Activated T-cell treated with anti-CD3 and anti-CD28 coated beads for 48 hours (primary cell): ENCODE results near the gene LCORL.
A peak's percentile ranks its signal among the peaks of the same experiment; 100 is the strongest.
"Not testable (repeated sequence)": the region's sequence is repeated elsewhere in the genome, so short reads cannot be mapped to it uniquely, and the experiment has no call there.

ENCODE experiments used
- DNase-seq: peaks from one replicate; pipeline ENCODE4 v3.0.0-alpha.2; 2020; ENCODE audit warnings: low read depth

The LCORL gene

DNA sequence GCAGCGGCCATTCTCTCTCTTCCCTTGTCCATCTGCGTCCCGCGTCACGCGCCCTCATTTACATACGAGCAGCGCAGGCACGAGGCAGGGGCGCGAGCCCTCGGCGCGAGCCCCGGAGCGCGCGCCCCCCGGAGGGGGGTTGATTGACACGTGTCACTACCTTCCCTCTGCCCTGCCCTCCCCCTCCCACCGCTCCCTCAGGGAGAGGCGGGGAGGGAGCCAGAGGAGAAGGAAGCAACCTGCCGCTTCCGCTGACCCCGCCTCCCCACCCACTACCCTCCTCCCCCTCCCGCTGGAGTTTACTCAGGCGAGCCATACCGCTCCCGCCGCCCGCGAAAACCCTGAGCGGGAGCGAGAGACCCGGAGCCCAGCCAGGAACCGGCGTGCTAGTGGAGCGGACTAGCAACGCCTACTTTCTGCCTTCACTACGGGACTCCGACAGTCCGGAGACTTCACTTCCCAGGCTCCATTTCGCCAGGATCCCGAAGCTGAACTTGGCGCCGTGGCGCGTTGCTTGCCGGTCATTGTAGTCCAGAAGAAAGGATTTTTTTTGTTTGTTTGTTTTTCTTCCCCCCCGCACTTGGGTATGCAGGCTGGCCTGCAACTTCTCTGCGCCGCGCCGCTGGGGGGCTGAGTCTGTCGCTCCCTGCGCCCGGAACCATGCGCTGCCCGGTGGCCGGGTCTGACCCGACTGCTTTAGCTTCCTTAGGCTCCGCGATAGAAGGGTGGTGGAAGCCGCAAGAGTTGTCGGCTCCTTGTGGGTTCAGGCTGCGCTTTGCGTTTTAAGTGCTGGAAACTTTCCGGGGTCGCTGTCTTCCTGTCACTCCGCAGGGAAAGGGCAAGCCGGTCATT lies at the start of gene LCORL:
Gene LCORL, minus strand, starts transcription at position 36 of the 852 bp plus-strand sequence. Its CDS starts 4 bp downstream, at position 32.
- DNase-seq = peak; percentile 84

- no peak for DNase-seq
These were observed 48.3 kb upstream of the LCORL start for GRCh38 chr4:18069810-18070209.

DNA sequence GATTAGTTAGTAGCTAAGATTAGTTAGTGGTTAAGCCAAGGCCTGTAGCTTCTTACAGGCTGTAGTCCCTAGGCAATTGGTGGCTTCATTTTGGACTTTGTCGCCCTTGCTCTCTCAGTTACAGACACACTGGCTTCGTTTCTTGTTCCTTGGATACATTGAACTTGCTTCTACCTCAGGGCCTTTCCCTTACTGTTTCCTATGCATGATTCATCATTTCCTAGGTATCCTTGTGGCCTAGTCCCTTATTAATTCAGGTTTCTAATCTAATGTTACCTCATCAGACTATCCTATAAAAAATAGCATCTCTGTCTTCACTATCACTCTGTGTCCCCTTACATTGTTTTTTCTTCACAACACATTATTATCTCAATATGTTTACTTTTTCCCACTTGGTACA lies 45.5 kb upstream of the LCORL start:
- DNase-seq = no peak

- DNase-seq = no peak
These were observed 41.5 kb upstream of the LCORL start for GRCh38 chr4:18063079-18063478.

GRCh38 chr4:18057821-18058533 lies 36.4 kb upstream of the LCORL start:
- DNase-seq = no peak

GRCh38 chr4:18056030-18056429 lies 34.5 kb upstream of the LCORL start:
- no peak for DNase-seq

- DNase-seq = no peak
These were observed 30.6 kb upstream of the LCORL start for GRCh38 chr4:18052158-18052557.

GRCh38 chr4:18051281-18051680 lies 29.7 kb upstream of the LCORL start:
- no peak for DNase-seq

GRCh38 chr4:18050448-18050847 lies 28.9 kb upstream of the LCORL start:
- DNase-seq = no peak

- no peak for DNase-seq
These were observed 27.9 kb upstream of the LCORL start for GRCh38 chr4:18049446-18049845.

GRCh38 chr4:18042754-18043153 lies 21.2 kb upstream of the LCORL start:
- DNase-seq = no peak

DNA sequence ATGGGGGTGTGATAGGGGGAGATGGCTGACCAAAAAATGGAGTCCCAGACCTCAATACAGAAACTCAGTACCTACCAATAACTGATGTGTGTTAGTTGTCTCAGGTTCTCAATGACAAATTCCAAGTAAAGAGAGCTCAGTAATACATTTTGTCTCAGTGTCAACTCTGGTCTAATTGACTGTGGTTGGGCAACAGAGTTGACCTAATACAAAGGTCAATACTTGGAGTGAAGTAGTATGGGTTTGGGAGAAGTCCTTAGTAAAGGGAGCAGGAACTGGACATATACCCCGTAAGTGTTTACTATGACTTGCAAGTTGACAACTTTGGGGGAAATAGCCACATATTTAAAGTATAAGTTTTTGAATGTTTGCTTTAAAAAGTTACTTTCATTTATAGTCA lies 20.5 kb upstream of the LCORL start:
- DNase-seq = no peak

DNA sequence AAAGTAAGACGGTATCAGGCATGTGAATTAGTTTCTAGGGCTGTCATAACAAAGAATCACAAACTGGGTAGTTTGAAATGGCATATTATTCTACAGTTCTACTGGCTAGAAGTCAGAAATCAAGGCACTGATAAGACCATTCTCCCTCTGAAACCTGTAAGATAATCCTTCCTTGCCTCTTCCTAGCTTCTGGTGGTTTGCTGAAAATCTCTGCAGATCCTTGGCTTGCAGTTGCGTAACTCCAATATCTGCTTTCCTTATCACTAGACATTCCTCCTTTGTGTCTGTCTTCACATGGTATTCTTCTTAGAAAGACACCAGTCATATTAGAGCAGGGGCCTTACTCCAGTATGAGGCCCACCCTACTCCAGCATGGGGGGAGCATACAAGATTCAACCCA lies 19.6 kb upstream of the LCORL start:
- DNase-seq = no peak

DNA sequence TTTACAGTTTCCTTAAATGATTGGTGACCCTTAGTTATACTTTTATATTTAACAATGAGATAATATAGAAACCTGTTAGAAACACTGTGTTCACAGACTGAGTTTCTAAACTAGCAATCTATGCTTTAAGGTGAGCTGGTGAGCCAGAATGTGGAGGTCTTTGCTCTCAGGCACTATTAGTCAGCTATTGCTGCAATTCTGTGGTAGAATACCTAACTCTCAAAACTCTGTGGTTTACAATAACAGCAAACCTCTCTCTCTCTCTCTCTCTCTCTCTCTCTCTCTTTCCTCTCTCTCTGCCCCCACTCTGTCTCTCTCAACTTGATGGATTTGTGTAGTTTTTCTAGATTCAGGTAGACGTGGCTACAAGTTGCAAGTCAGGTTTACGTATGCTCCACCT lies 17.6 kb upstream of the LCORL start:
- no peak for DNase-seq

DNA sequence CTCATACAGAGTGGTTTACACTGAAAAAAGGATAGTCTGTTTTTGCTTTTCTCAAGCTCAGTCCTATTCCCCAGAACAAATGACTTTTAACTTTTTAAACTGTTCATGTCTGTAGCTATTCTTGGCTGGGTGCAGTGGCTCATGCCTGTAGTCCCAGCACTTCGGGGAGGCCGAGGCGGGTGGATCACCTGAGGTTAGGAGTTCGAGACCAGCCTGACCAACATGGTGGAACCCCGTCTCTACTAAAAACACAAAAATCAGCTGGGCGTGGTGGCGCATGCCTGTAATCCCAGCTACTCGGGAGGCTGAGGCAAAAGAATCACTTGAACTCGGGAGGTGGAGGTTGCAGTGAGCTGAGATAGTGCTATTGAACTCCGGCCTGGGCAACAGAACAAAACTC lies 14.8 kb upstream of the LCORL start:
- not testable (repeated sequence) for DNase-seq

DNA sequence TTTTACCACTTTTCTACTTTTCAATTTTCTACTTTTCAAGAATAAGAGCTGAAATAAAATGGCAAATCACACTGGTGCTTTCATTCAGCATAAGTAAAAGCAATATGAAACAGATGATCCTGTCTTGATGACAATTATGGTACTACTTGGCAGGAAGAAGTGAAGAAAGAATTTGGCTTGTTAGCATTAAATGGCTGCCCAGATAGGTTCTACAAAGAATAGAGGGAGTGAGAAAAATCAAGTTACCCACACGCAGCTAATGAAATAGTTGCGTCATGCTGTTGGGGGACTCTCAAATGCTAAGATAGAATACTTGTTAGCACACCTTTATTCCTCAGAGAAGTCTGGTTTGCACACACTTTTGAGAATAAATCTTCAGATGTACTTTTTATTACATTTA lies 12.5 kb upstream of the LCORL start:
- DNase-seq = no peak

GRCh38 chr4:18033111-18034085 lies 11.8 kb upstream of the LCORL start:
- no peak for DNase-seq

DNA sequence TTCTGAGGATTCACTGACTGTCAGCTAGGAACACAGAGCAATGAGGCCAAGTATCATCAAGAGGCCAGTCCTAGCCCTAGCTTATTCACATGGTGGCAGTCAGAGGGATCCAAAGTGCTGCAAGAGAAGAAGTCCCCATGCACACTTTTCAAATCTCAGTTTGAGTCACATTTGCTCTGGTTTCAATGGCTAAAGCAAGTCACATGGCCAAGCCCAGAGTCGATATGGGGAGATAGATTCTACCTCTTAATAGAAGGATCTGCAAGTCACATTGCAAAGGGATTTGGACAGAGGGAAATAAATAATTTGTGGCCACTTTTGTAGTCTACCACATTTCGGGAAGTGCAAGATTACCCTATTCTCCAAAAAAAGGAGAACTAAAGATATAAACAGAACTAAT lies 3.7 kb upstream of the LCORL start:
- DNase-seq = no peak

- no peak for DNase-seq
These were observed 1.1 kb upstream of the LCORL start for GRCh38 chr4:18022572-18023050.

- DNase-seq = no peak
These were observed 160 bp downstream of the LCORL start for GRCh38 chr4:18021470-18021719.

DNA sequence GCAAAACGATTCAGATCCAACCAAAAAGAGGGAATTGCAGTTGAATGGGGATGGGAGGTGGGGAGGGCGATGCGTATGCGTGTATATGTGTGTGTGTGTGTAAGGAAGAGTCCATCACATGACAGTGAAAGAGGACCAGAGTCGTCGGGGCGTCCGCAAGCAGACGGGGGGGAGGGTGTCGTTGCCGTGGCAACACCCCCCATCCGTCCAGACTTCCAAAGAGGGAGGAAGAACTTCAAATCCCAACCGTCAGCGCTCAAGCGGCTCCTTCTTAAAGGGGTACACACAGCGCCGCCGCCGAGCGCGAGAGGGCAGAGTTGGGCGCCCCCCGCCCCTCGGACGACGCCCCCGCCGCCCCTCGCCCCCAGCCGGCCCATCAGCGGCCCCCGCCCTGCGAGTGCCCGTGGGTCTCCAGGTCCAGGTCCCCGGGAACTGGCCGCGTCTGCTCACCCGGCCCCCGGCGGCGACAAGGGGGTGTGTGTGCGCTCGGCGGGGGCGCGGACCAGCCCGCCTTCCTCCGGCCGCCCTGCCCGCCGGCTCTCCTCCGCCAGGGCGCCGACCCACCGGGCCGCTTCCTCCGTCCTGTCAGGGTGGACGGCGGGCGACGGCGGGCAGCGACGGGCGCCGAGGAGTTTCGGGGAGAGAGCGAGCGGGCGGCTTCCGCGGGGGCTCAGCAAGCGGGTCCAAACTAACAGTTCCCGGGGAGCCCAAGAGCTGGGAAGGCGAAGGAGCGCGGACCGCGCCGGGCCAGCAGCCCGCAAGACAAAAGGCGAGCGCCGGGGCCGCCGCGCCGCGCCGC lies 685 bp downstream of the LCORL start:
- DNase-seq = peak; percentile 15
